Germinal center (tissue), 1 donor: ENCODE results near the gene EEPD1.
"Not testable (repeated sequence)": the region's sequence is repeated elsewhere in the genome, so short reads cannot be mapped to it uniquely, and the experiment has no call there.

Experiments used
- DNase-seq: peaks from one replicate; pipeline ENCODE4 v3.0.0; 2012; ENCODE audit warnings: mixed read lengths, low spot score

The EEPD1 gene

GRCh38 chr7:36152756-36153570, at the start of gene EEPD1:
Gene EEPD1, plus strand, starts transcription at chr7:36153254. Its CDS starts 1,071 bp downstream, at chr7:36154325.
- DNase-seq: peak; percentile 97

GRCh38 chr7:36103837-36104561, 49.1 kb upstream of the EEPD1 start:
- DNase-seq: no peak

- DNase-seq: not testable (repeated sequence)
Observed at GRCh38 chr7:36106972-36107908, 45.8 kb upstream of the EEPD1 start.

- DNase-seq: no peak
Observed at GRCh38 chr7:36107926-36108631, 45.0 kb upstream of the EEPD1 start.

GRCh38 chr7:36109013-36109627, 43.9 kb upstream of the EEPD1 start:
- no peak for DNase-seq

- no peak for DNase-seq
Observed at GRCh38 chr7:36110584-36110983, 42.5 kb upstream of the EEPD1 start.

GRCh38 chr7:36112969-36113368, 40.1 kb upstream of the EEPD1 start:
- no peak for DNase-seq

GRCh38 chr7:36114355-36114754, 38.7 kb upstream of the EEPD1 start:
- DNase-seq: no peak

GRCh38 chr7:36115448-36116321, 37.4 kb upstream of the EEPD1 start:
- peak; percentile 25 for DNase-seq

GRCh38 chr7:36116347-36117202, 36.5 kb upstream of the EEPD1 start:
- DNase-seq: no peak

- no peak for DNase-seq
Observed at GRCh38 chr7:36117203-36117840, 35.7 kb upstream of the EEPD1 start.

- DNase-seq: no peak
Observed at GRCh38 chr7:36118344-36118743, 34.7 kb upstream of the EEPD1 start.

- DNase-seq: no peak
Observed at GRCh38 chr7:36119005-36119706, 33.9 kb upstream of the EEPD1 start.

- DNase-seq: not testable (repeated sequence)
Observed at GRCh38 chr7:36119983-36120646, 32.9 kb upstream of the EEPD1 start.

- DNase-seq: not testable (repeated sequence)
Observed at GRCh38 chr7:36125630-36126029, 27.4 kb upstream of the EEPD1 start.

- no peak for DNase-seq
Observed at GRCh38 chr7:36127075-36127740, 25.8 kb upstream of the EEPD1 start.
